Erythroblast (primary cell): ENCODE results near the gene CA12.

Experiments
- GATA1 ChIP-seq: IDR thresholded peaks from 2 replicates; pipeline ENCODE4 v1.6.1; 2011; ENCODE audit warnings: low read depth, mild to moderate bottlenecking, control low read depth, low read length, moderate library complexity
- POLR2A ChIP-seq: IDR thresholded peaks from 2 replicates; pipeline ENCODE4 v1.6.1; 2011; ENCODE audit warnings: mild to moderate bottlenecking, low read length

GRCh38 chr15:63349621-63350020 is 32.0 kb downstream of the CA12 start:
- no peak for TF ChIP-seq POLR2A
- no peak for TF ChIP-seq GATA1
